ENCODE measurements around the gene EXOC6.

EXOC6 gene

DNA sequence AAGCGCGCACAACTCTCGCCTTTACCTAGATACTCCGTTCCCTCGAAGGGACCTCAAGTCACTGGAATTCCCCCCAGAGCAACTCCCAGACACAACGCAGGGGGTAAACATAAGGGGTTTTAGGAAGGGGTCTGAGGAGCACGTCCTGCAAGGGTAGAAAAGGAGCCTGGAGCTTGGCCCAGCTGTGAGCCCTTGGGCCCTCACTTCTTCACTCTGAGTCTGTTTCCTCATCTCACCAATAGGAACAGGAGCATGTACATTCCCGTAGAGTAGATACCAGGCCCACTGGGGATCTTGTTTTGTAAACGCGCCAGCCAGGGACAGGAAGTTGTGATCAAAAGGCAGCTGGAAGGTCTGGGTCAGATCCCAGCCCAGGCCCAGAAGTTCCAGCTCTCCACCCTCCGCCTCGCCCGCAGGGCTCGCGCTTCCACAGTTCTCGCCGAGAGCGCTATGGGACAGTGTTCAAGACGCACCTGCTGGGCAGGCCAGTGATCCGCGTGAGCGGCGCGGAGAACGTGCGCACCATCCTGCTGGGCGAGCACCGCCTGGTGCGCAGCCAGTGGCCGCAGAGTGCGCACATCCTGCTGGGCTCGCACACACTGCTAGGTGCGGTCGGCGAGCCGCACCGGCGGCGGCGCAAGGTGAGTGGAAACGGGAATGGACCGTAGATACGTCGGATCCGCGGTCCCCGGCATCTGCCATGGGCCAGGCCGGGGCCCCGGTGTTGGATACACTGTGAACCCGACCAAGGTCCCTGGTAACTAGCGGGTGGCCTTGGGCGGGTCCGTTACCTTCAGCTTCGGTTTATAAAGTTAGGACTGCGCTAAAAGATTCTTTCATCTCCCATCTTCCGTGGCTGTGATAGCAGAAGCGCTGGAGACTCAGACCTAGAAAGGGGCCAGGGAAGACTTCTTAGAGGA lies 213.5 kb downstream of the EXOC6 start:
- Histone ChIP-seq H3K4me1 (ENCODE audit: control insufficient read depth, low read length) (peaks cover 5% of the 10 kb centered on the region; the same call in 1 of the 2 replicates), H3K79me2 (ENCODE audit: control insufficient read depth, low read length) (no peaks in the 10 kb centered on the region), H3K9me2 (replicated peaks; ENCODE audit: control insufficient read depth, low read length) (no peaks in the 10 kb centered on the region), H3K27ac (ENCODE audit: low read depth, low read length) (no peak overlapping the region), H3K27me3 (ENCODE audit: control insufficient read depth, low read length) (peaks cover 5% of the 10 kb centered on the region; the same call in 1 of the 2 replicates), H4K20me1 (ENCODE audit: control insufficient read depth, insufficient read depth, low read depth, low read length) (no peaks in the 10 kb centered on the region), H3K9me3 (ENCODE audit: control insufficient read depth, insufficient read depth, low read length) (no peaks in the 10 kb centered on the region), H3K4me3 (ENCODE audit: low read length) (peak overlapping the region; percentile 27; the same call in 1 of the 2 replicates), H3F3A (ENCODE audit: control insufficient read depth, insufficient read depth) (no peaks in the 10 kb centered on the region), H3K4me2 (ENCODE audit: low read length) (peak overlapping the region; percentile 51), H3K36me3 (ENCODE audit: control insufficient read depth, low read length) (no peaks in the 10 kb centered on the region)
- no peak for TF ChIP-seq EZH2phosphoT487 (IDR thresholded peaks at IDR 0.05; ENCODE audit: borderline replicate concordance, low read length)
- TF ChIP-seq, protein P1, sequence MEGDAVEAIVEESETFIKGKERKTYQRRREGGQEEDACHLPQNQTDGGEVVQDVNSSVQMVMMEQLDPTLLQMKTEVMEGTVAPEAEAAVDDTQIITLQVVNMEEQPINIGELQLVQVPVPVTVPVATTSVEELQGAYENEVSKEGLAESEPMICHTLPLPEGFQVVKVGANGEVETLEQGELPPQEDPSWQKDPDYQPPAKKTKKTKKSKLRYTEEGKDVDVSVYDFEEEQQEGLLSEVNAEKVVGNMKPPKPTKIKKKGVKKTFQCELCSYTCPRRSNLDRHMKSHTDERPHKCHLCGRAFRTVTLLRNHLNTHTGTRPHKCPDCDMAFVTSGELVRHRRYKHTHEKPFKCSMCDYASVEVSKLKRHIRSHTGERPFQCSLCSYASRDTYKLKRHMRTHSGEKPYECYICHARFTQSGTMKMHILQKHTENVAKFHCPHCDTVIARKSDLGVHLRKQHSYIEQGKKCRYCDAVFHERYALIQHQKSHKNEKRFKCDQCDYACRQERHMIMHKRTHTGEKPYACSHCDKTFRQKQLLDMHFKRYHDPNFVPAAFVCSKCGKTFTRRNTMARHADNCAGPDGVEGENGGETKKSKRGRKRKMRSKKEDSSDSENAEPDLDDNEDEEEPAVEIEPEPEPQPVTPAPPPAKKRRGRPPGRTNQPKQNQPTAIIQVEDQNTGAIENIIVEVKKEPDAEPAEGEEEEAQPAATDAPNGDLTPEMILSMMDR (IDR thresholded peaks at IDR 0.05; ENCODE audit: low read depth, low read length, poor library complexity, severe bottlenecking), result no peak

DNA sequence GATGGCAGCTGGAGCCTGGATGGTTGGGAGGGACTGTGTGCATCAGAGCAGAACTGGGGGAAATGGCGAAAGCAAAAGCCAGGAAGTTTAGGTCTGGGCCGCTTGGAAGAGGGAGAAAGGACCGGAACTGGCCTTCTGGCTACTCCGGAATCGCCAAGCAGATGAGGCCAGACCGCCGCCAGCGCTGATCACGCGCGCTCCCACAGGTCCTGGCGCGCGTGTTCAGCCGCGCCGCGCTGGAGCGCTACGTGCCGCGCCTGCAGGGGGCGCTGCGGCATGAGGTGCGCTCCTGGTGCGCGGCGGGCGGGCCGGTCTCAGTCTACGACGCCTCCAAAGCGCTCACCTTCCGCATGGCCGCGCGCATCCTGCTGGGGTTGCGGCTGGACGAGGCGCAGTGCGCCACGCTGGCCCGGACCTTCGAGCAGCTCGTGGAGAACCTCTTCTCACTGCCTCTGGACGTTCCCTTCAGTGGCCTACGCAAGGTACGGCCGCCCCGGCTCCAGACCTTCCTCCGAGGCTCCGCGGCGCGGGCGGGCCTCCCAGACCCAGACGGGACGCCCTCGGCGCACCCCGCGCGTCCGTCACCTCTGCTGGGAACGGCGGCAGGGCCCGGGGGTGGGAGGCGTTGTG lies 214.3 kb downstream of the EXOC6 start:
- Histone ChIP-seq H3K9me3 (ENCODE audit: control insufficient read depth, insufficient read depth, low read length) (no peaks in the 10 kb centered on the region), H4K20me1 (ENCODE audit: control insufficient read depth, insufficient read depth, low read depth, low read length) (no peaks in the 10 kb centered on the region), H3K27me3 (ENCODE audit: control insufficient read depth, low read length) (peaks cover 12% of the 10 kb centered on the region), H3K4me3 (ENCODE audit: low read length) (peak overlapping the region; percentile 27; the same call in 1 of the 2 replicates), H3K4me1 (ENCODE audit: control insufficient read depth, low read length) (peaks cover 5% of the 10 kb centered on the region; the same call in 1 of the 2 replicates), H3K79me2 (ENCODE audit: control insufficient read depth, low read length) (no peaks in the 10 kb centered on the region), H3K27ac (ENCODE audit: low read depth, low read length) (no peak overlapping the region), H3K36me3 (ENCODE audit: control insufficient read depth, low read length) (no peaks in the 10 kb centered on the region), H3K4me2 (ENCODE audit: low read length) (peak overlapping the region; percentile 51), H3K9me2 (replicated peaks; ENCODE audit: control insufficient read depth, low read length) (no peaks in the 10 kb centered on the region), H3F3A (ENCODE audit: control insufficient read depth, insufficient read depth) (no peaks in the 10 kb centered on the region)
- no peak for TF ChIP-seq EZH2phosphoT487 (IDR thresholded peaks at IDR 0.05; ENCODE audit: borderline replicate concordance, low read length)
- TF ChIP-seq, protein P1 (IDR thresholded peaks at IDR 0.05; ENCODE audit: low read depth, low read length, poor library complexity, severe bottlenecking), result peak; percentile 54

GRCh38 chr10:93063144-93063976 lies 215.0 kb downstream of the EXOC6 start:
- Histone ChIP-seq H3K4me1 (ENCODE audit: control insufficient read depth, low read length) (peaks cover 5% of the 10 kb centered on the region; the same call in 1 of the 2 replicates), H3K27ac (ENCODE audit: low read depth, low read length) (no peak overlapping the region), H3K4me3 (ENCODE audit: low read length) (no peak overlapping the region), H3K27me3 (ENCODE audit: control insufficient read depth, low read length) (peaks cover 19% of the 10 kb centered on the region), H3K79me2 (ENCODE audit: control insufficient read depth, low read length) (no peaks in the 10 kb centered on the region), H4K20me1 (ENCODE audit: control insufficient read depth, insufficient read depth, low read depth, low read length) (no peaks in the 10 kb centered on the region), H3K36me3 (ENCODE audit: control insufficient read depth, low read length) (no peaks in the 10 kb centered on the region), H3K4me2 (ENCODE audit: low read length) (no peak overlapping the region), H3F3A (ENCODE audit: control insufficient read depth, insufficient read depth) (no peaks in the 10 kb centered on the region), H3K9me2 (replicated peaks; ENCODE audit: control insufficient read depth, low read length) (no peaks in the 10 kb centered on the region), H3K9me3 (ENCODE audit: control insufficient read depth, insufficient read depth, low read length) (no peaks in the 10 kb centered on the region)
- TF ChIP-seq, protein P1 (IDR thresholded peaks at IDR 0.05; ENCODE audit: low read depth, low read length, poor library complexity, severe bottlenecking), result no peak
- no peak for TF ChIP-seq EZH2phosphoT487 (IDR thresholded peaks at IDR 0.05; ENCODE audit: borderline replicate concordance, low read length)

All from DOHH2 (cell line).